ENCODE data around the gene FAM153A. TPM values are rescaled to one million over a fixed set of nuclear protein-coding genes. Genes with fewer than 3 reads are reported as not detected.
"Not testable (repeated sequence)": the region's sequence is repeated elsewhere in the genome, so short reads cannot be mapped to it uniquely, and the experiment has no call there.

The FAM153A gene
- total RNA-seq (2013; cell fraction: nucleolus; rRNA removed) = not detected in 2 replicates
- total RNA-seq (2014; rRNA removed) (not detected in 2 replicates), total RNA-seq (2014; rRNA removed; fragmentation: Illumina TruSeq; extraction: Trizol) (not detected in 2 replicates), total RNA-seq (2021) (0.18 and 0.37 TPM in 2 replicates), polyA plus RNA-seq (2011; rRNA removed) (0.06 and 0.10 TPM in 2 replicates), polyA plus RNA-seq (2014; fragmentation: Illumina TruSeq; extraction: Trizol) (not detected in 2 replicates), polyA plus RNA-seq (2014; fragmentation: Nextera tagmentation; extraction: Ambion mirVana) (not detected), polyA plus RNA-seq (2014; rRNA removed) (not detected in 2 replicates), polyA plus RNA-seq (2016; fragmentation: Nextera tagmentation; extraction: Ambion mirVana) (not detected), polyA minus RNA-seq (2011; rRNA and poly(A)+ RNA removed) (1.5 TPM in 1 of 2 replicates, not detected in the other), Bru-seq, nascent RNA (percentile 7 among the genes with signal in this experiment), BruChase-seq, experiment 1, labeled RNA remaining after a 6-hour chase (percentile 6 among the genes with signal in this experiment), BruChase-seq, experiment 2, labeled RNA remaining after a 2-hour chase (percentile 3 among the genes with signal in this experiment)
- polyA plus RNA-seq (2011; ENCODE audit: low read depth) = not detected
- 0.13 TPM in 1 of 2 replicates, not detected in the other for polyA plus RNA-seq (2011; cell fraction: cytosol; rRNA removed)
- polyA plus RNA-seq (2011; cell fraction: nucleus; rRNA removed) = 0.10 TPM in 1 of 2 replicates, not detected in the other
- 0.04 and 0.07 TPM in 2 replicates for polyA plus RNA-seq (2012)
- polyA minus RNA-seq (2011; cell fraction: cytosol; rRNA and poly(A)+ RNA removed) = not detected in 2 replicates
- polyA minus RNA-seq (2011; cell fraction: nucleus; rRNA and poly(A)+ RNA removed) = not detected in 2 replicates
- long read RNA-seq, experiment 1 = 0 reads
- long read RNA-seq, experiment 2, partial matches to known transcripts = 0 of 1 reads
- long read RNA-seq, experiment 2, other reads (novel, unspliced or antisense) = 1 of 1 reads

DNA sequence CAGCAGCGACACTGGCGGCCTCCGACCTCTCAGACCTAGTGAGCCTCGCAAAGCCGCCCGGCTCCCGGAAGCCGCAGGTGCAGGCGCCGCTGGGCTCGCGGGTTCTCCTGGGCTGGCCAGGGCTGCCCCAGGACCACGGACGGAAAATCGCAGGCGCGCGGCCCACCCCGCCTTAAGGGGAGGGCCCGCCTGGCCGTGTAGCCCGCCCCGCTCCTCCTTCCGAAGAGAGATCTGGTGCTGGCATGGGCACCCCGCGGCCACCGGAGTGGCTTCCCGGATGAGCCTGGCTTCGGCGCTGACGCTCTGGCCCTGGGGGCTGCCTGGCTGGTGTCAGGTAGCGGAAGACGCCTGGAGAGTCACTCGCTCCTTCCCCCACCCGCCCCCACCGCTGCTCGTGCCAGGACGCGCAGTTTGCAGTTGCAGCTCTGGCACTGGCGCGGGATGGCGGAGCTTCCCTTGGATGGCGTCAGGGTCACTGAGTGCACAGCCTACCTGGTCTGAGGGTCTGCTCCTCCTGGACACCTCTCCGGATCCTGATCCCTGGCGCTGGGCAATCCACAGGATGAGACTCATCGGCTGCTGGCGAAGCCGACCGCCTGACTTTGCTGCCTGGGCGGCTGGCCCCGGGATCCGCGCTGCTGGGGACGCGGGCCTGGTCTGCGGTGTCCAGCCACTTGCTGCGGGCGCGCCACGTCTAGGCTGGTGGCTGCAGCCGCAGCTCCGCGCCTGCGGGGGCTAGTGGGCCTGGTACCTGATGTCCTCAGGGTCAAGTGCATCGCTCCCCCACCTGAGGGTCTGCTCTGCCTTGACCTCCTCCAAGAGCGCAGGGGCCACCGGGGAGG is at the start of gene FAM153A:
TSS of gene FAM153A (minus strand) at position 108 of the 842 bp plus-strand sequence.
- RAD21 ChIA-PET (ENCODE audit: unreplicated experiment); H4K20me1 ChIP-seq (ENCODE audit: control insufficient read depth, insufficient read depth); intact Hi-C loops (cut with micrococcal nuclease; ENCODE audit: unreplicated experiment); H3K79me2 ChIP-seq (ENCODE audit: control insufficient read depth, insufficient read depth, low read length); H3K4me1 ChIP-seq (ENCODE audit: control insufficient read depth, insufficient read depth, low read length); H3K27ac ChIP-seq (ENCODE audit: control insufficient read depth, insufficient read depth); FAIRE-seq; H3K9me3 ChIP-seq (replicated peaks; ENCODE audit: control insufficient read depth, insufficient read depth, low read length); H3K4me2 ChIP-seq (ENCODE audit: control insufficient read depth, insufficient read depth); DNase-seq (ENCODE audit: low read depth, low spot score); CTCF ChIA-PET; BruUV-seq (replicated peaks); H3K4me3 ChIP-seq; in situ Hi-C loops (cut with MboI); ATAC-seq; SMC1A ChIA-PET (ENCODE audit: uncharacterized antibody, unreplicated experiment); POLR2A ChIA-PET; H3K36me3 ChIP-seq (ENCODE audit: control insufficient read depth in 2 of 2, insufficient read depth in 2 of 2, low read length in 1 of 2); H3K9ac ChIP-seq (ENCODE audit: control insufficient read depth, insufficient read depth, low read length); H2AFZ ChIP-seq (ENCODE audit: control insufficient read depth, low read depth, low read length); H3K27me3 ChIP-seq (replicated peaks in 1 of 2; ENCODE audit: control insufficient read depth in 2 of 2, insufficient read depth in 2 of 2, low read length in 1 of 2): not testable (repeated sequence)
- whole genome bisulfite sequencing (ENCODE audit: insufficient coverage, insufficient replicate concordance, low lambda C conversion rate, missing lambda C conversion rate) = 54% methylated on average over 16 of the region's 67 CpGs

DNA sequence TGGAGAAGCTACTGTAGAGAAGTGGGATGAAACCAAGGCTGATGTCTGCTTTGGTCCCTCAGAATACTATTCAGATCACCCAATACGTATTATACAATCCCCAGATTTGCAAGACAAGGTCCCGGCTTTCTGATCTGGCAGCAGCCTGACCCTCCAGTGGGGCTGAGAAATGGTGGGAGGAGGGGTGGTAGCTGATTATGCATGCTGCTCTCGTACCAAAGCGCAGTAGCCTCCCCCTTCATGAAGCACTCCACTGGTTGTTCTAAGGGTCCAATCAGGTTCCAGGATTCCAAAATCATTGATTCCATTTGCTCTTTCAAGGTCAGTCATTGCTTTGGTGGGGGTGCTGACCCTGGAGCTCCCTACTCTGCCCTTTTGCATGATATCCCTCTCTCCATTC is 49.6 kb upstream of the FAM153A start:
- H4K20me1 ChIP-seq (ENCODE audit: control insufficient read depth, insufficient read depth); BruUV-seq (replicated peaks); CTCF ChIA-PET; H3K36me3 ChIP-seq (ENCODE audit: control insufficient read depth in 2 of 2, insufficient read depth in 2 of 2, low read length in 1 of 2); H3K4me1 ChIP-seq (ENCODE audit: control insufficient read depth, insufficient read depth, low read length); ATAC-seq; FAIRE-seq; H3K79me2 ChIP-seq (ENCODE audit: control insufficient read depth, insufficient read depth, low read length); H3K9ac ChIP-seq (ENCODE audit: control insufficient read depth, insufficient read depth, low read length); H3K4me2 ChIP-seq (ENCODE audit: control insufficient read depth, insufficient read depth); DNase-seq (ENCODE audit: low read depth, low spot score); POLR2A ChIA-PET; H3K4me3 ChIP-seq; H2AFZ ChIP-seq (ENCODE audit: control insufficient read depth, low read depth, low read length); in situ Hi-C loops (cut with MboI); RAD21 ChIA-PET (ENCODE audit: unreplicated experiment); H3K27ac ChIP-seq (ENCODE audit: control insufficient read depth, insufficient read depth); intact Hi-C loops (cut with micrococcal nuclease; ENCODE audit: unreplicated experiment); H3K9me3 ChIP-seq (replicated peaks; ENCODE audit: control insufficient read depth, insufficient read depth, low read length); SMC1A ChIA-PET (ENCODE audit: uncharacterized antibody, unreplicated experiment); H3K27me3 ChIP-seq (replicated peaks in 1 of 2; ENCODE audit: control insufficient read depth in 2 of 2, insufficient read depth in 2 of 2, low read length in 1 of 2): not testable (repeated sequence)
- 41% methylated on average over 2 of the region's 4 CpGs for WGBS (ENCODE audit: insufficient coverage, insufficient replicate concordance, low lambda C conversion rate, missing lambda C conversion rate)

- H3K4me3 ChIP-seq; H3K4me2 ChIP-seq (ENCODE audit: control insufficient read depth, insufficient read depth); BruUV-seq (replicated peaks); H4K20me1 ChIP-seq (ENCODE audit: control insufficient read depth, insufficient read depth); H3K27ac ChIP-seq (ENCODE audit: control insufficient read depth, insufficient read depth); H3K4me1 ChIP-seq (ENCODE audit: control insufficient read depth, insufficient read depth, low read length); RAD21 ChIA-PET (ENCODE audit: unreplicated experiment); DNase-seq (ENCODE audit: low read depth, low spot score); CTCF ChIA-PET; SMC1A ChIA-PET (ENCODE audit: uncharacterized antibody, unreplicated experiment); ATAC-seq; H3K9me3 ChIP-seq (replicated peaks; ENCODE audit: control insufficient read depth, insufficient read depth, low read length); H3K79me2 ChIP-seq (ENCODE audit: control insufficient read depth, insufficient read depth, low read length); H2AFZ ChIP-seq (ENCODE audit: control insufficient read depth, low read depth, low read length); H3K36me3 ChIP-seq (ENCODE audit: control insufficient read depth in 2 of 2, insufficient read depth in 2 of 2, low read length in 1 of 2); H3K27me3 ChIP-seq (replicated peaks in 1 of 2; ENCODE audit: control insufficient read depth in 2 of 2, insufficient read depth in 2 of 2, low read length in 1 of 2); H3K9ac ChIP-seq (ENCODE audit: control insufficient read depth, insufficient read depth, low read length); intact Hi-C loops (cut with micrococcal nuclease; ENCODE audit: unreplicated experiment); in situ Hi-C loops (cut with MboI); POLR2A ChIA-PET; FAIRE-seq: not testable (repeated sequence)
- WGBS (ENCODE audit: insufficient coverage, insufficient replicate concordance, low lambda C conversion rate, missing lambda C conversion rate) = no CpG with 5 or more reads among the region's 4 CpGs
Measured at GRCh38 chr5:177826073-177826472, 43.4 kb upstream of the FAM153A start.
